H1 (cell line): Measurements from ENCODE around the gene TSPAN4. TPM values are rescaled to one million over a fixed set of nuclear protein-coding genes. Genes with fewer than 3 reads are reported as not detected.

Experiments used
- CHD7 ChIP-seq: fragments of 300-600 bp; sonication (generic); IDR thresholded peaks from 2 replicates; pipeline ENCODE4 v1.7.1; 2012; ENCODE audit warnings: low read length, moderate library complexity, mild to moderate bottlenecking, inconsistent platforms; ENCODE audit not compliant: insufficient replicate concordance
- polyA plus RNA-seq, 7 experiments: library from polyadenylated mRNA; depleted of rRNA in 3 of 7; stranded (reverse) in 5 of 7; unstranded in 2 of 7; fragments of >200 nt in 5 of 7; fragments of 200-250 nt in 2 of 7; gene quantifications; 1 replicate in 5 of 7; 2 replicates in 1 of 7; 4 replicates in 1 of 7; pipeline versions ENCODE4 v1.2.1 to v1.2.3, GENCODE V29; 2011 to 2013; ENCODE audit warnings: missing spikeins in 2 of 7, mixed read lengths in 2 of 7
- total RNA-seq: library from RNA; stranded (reverse); fragmentation: NEBNext Ultra II Directional; extraction: Animal tissue kit (Norgen Biotek cat#: 25700); gene quantifications from 2 replicates; pipeline ENCODE4 v1.2.1, GENCODE V29; 2021

The TSPAN4 gene
- total and polyA plus RNA-seq, 2 of the 8 experiments (the other 6 are each of a cell fraction or from before 2014, with no cell fraction given): 74.1 to 145 TPM

- TF ChIP-seq CHD7: no peak
Observed at GRCh38 chr11:895331-896110, 52.9 kb downstream of the TSPAN4 start (continued).
